GM20000 (cell line): Measurements from ENCODE around the gene MYL9.

ENCODE experiments used
- DNase-seq: peaks from one replicate; pipeline ENCODE4 v3.0.0; 2012; ENCODE audit warnings: low spot score
- CTCF ChIP-seq: IDR thresholded peaks from 2 replicates; pipeline ENCODE4 v1.5.1; 2012; ENCODE audit warnings: mild to moderate bottlenecking, control low read depth; ENCODE audit errors: extremely low read depth, missing control alignments

Gene MYL9

GRCh38 chr20:36582322-36582721 lies 41.0 kb downstream of the MYL9 start:
- DNase-seq: no peak

GRCh38 chr20:36582821-36583220 lies 41.5 kb downstream of the MYL9 start:
- DNase-seq: no peak
- no peak for TF ChIP-seq CTCF

More at GRCh38 chr20:36582322-36582721, 41.0 kb downstream of the MYL9 start:
- no peak for TF ChIP-seq CTCF

- no peak for TF ChIP-seq CTCF
- DNase-seq: no peak
Observed at GRCh38 chr20:36584018-36584481, 42.7 kb downstream of the MYL9 start.

GRCh38 chr20:36585410-36586125 lies 44.2 kb downstream of the MYL9 start:
- no peak for DNase-seq
- TF ChIP-seq CTCF: no peak

DNA sequence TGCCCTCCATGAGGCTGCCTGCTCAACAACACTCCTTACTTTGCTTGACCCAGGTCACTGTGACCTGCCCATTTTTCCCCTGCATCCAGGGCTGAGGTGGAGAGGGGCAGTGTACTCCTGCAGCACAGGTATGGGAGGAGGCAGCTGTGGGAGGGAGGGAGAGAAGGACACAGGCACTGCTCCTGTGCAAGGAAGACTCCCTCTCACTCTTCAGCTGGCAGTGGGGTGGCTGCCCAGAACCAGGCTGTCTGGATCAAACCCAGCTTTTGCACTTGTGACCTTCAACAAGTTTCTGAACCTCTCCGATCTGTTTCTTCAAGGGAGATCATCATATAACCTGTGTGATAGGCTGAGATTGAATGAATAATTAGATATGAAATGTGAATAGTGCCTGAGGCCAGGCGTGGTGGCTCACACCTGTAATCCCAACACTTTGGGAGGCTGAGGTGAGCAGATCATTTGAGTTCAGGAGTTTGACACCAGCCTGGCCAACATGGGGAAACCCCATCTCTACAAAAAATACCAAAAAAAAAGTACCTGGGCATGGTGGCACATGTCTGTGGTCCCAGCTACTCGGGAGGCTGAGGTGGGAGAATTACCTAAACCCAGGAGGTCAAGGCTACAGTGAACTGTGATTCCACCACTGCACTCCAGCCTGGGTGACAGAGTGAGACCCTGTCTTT lies 46.2 kb downstream of the MYL9 start:
- TF ChIP-seq CTCF: no peak
- no peak for DNase-seq

GRCh38 chr20:36591281-36591680 lies 50.0 kb downstream of the MYL9 start:
- TF ChIP-seq CTCF: no peak
- no peak for DNase-seq

DNA sequence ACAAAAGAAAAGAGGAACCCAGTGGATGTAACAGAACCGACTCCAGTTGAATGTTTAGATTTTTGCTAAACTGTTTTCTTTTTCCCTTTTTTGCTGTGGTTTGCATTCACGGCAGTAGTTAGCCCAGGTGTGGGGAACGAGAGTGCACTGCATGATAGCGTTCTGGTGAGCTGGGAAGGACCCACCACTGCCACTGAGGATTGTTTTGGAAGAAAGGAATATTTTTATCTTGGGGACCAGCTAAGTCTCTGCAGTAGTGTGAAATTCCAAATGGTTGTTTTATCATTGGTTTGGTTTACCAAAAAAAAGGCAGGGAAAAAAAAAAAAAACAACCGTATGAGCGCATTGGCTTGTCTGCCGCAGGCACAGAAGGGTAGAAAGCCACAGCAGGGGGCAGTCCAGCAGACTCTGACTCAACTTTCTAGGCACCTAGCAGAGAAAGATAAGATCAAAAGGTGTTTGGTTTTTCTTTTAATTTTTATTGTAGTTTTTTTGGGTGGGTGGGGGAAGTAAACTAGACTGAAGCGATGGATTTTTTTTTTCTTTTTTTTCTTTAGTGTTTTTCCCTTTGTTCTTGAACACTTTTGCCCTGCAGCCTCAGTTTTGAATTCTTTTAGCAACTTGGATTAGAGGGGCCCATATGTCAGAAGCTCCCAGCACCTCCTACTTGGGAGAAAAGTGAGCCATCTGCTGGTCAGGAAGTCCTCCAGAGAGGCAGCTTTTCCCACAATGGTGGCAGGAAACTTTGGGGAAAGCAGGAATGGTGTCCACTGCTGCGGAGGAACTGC lies 50.7 kb downstream of the MYL9 start:
- no peak for DNase-seq
- no peak for TF ChIP-seq CTCF
